GM12878 (cell line): ENCODE measurements around the gene RBMS1. TPM values are rescaled to one million over a fixed set of nuclear protein-coding genes. Genes with fewer than 3 reads are reported as not detected.

Source experiments
- ATAC-seq: fragments of 200-7000 bp; cut with Tn5 transposase; 3 replicates; pipeline ENCODE4 v1.9.1; 2020; ENCODE audit warnings: mild to moderate bottlenecking, moderate library complexity
- BruUV-seq: library from RNA; stranded (reverse); fragments of 400-500 nt; replicated peaks from 2 replicates; lab custom pipeline; 2021; lab: Mats Ljungman, UMichigan
- CTCF ChIA-PET: fragments of 300-600 bp; sonication (Branson Sonifier 250); formaldehyde crosslinking; extraction: SDS; loops from one replicate; lab custom pipeline; 2021; ENCODE audit warnings: inconsistent platforms; lab: Yijun Ruan, JAX
- POLR2A ChIA-PET: fragments of 350-600 bp; formaldehyde crosslinking; extraction: SDS; loops from one replicate; lab custom pipeline; 2021; ENCODE audit warnings: inconsistent platforms; lab: Charles Lee
- RAD21 ChIA-PET: fragments of 300-600 bp; sonication (Branson Sonifier 250); formaldehyde crosslinking; loops from one replicate; lab custom pipeline; 2023; ENCODE audit warnings: antibody characterized with exemption; ENCODE audit not compliant: unreplicated experiment; lab: Charles Lee
- SMC1A ChIA-PET: fragments of 300-600 bp; sonication (Branson Sonifier 250); formaldehyde crosslinking; loops from one replicate; lab custom pipeline; 2023; ENCODE audit not compliant: unreplicated experiment, uncharacterized antibody; lab: Charles Lee
- DNase-seq: peaks from one replicate; pipeline ENCODE4 v3.0.0-alpha.2; 2011; ENCODE audit warnings: low read depth, low spot score
- FAIRE-seq: peaks from 3 replicates; lab custom pipeline; 2011; peaks lifted over from hg19 to GRCh38; lab: Jason Lieb, UNC
- H2AFZ ChIP-seq: 2 replicates; pipeline ENCODE4 v1.6.0; 2011; ENCODE audit warnings: low read depth, low read length, control low read depth; ENCODE audit not compliant: control insufficient read depth
- H3K27ac ChIP-seq: 2 replicates; pipeline ENCODE4 v1.5.1; 2011; ENCODE audit warnings: control low read depth; ENCODE audit not compliant: control insufficient read depth, insufficient read depth
- H3K27me3 ChIP-seq, 2 experiments: replicated peaks in 1 of 2; 2 replicates each; pipeline versions ENCODE4 v1.6.0 to v1.6.1; 2011; ENCODE audit warnings: low read length in 1 of 2; ENCODE audit not compliant: control insufficient read depth in 2 of 2, insufficient read depth in 2 of 2
- H3K36me3 ChIP-seq, 2 experiments: 2 replicates each; pipeline ENCODE4 v1.5.1; 2011; ENCODE audit warnings: low read length in 1 of 2; ENCODE audit not compliant: control insufficient read depth in 2 of 2, insufficient read depth in 2 of 2
- H3K4me1 ChIP-seq: 2 replicates; pipeline ENCODE4 v1.6.1; 2011; ENCODE audit warnings: mild to moderate bottlenecking, low read length, moderate library complexity, mixed read lengths; ENCODE audit not compliant: control insufficient read depth, insufficient read depth
- H3K4me2 ChIP-seq: 2 replicates; pipeline ENCODE4 v1.6.0; 2011; ENCODE audit warnings: control low read depth; ENCODE audit not compliant: control insufficient read depth, insufficient read depth
- H3K4me3 ChIP-seq: fragments of 200-600 bp; sonication (generic); 2 replicates; pipeline ENCODE4 v1.5.1; 2016
- H3K79me2 ChIP-seq: 2 replicates; pipeline ENCODE4 v1.6.0; 2011; ENCODE audit warnings: low read length; ENCODE audit not compliant: control insufficient read depth, insufficient read depth
- H3K9ac ChIP-seq: 2 replicates; pipeline ENCODE4 v1.8.0; 2011; ENCODE audit warnings: low read length, control low read depth, mixed read lengths; ENCODE audit not compliant: control insufficient read depth, insufficient read depth
- H3K9me3 ChIP-seq: replicated peaks from 3 replicates; pipeline ENCODE4 v1.5.1; 2011; ENCODE audit warnings: mild to moderate bottlenecking, low read length; ENCODE audit not compliant: control insufficient read depth, insufficient read depth
- H4K20me1 ChIP-seq: 2 replicates; pipeline ENCODE4 v1.6.0; 2011; ENCODE audit not compliant: control insufficient read depth, insufficient read depth
- BMI1 ChIP-seq: fragments of 450-650 bp; IDR thresholded peaks from 2 replicates; pipeline ENCODE4 v1.6.1; 2016; ENCODE audit warnings: mild to moderate bottlenecking, moderate library complexity, borderline replicate concordance
- CTCF ChIP-seq, 3 experiments: IDR thresholded peaks in 2 of 3; conservative IDR thresholded peaks in 1 of 3; 2 replicates each; pipeline ENCODE4 v1.5.1; 2011; ENCODE audit warnings: low read depth in 3 of 3, low read length in 3 of 3, mild to moderate bottlenecking in 3 of 3, control low read depth in 2 of 3, moderate library complexity in 2 of 3, inconsistent platforms in 1 of 3, mixed read lengths in 1 of 3; ENCODE audit not compliant: control insufficient read depth in 2 of 3, insufficient read depth in 1 of 3; ENCODE audit errors: extremely low read depth in 1 of 3
- EGR1 ChIP-seq, 2 experiments: IDR thresholded peaks; 1 replicate in 1 of 2; 2 replicates in 1 of 2; pipeline ENCODE4 v1.6.1; 2011 to 2012; ENCODE audit warnings: low read depth in 2 of 2, low read length in 2 of 2, borderline replicate concordance in 1 of 2, mild to moderate bottlenecking in 1 of 2, moderate library complexity in 1 of 2
- NFYA ChIP-seq: IDR thresholded peaks from 2 replicates; pipeline ENCODE4 v1.6.1; 2011; ENCODE audit warnings: low read depth, mild to moderate bottlenecking, low read length, improper control_type of control experiment, borderline replicate concordance
- RBBP5 ChIP-seq: fragments of 200-600 bp; sonication (generic); conservative IDR thresholded peaks from 2 replicates; pipeline ENCODE4 v1.6.1; 2016
- USF2 ChIP-seq: IDR thresholded peaks from 2 replicates; pipeline ENCODE4 v1.6.1; 2011; ENCODE audit warnings: low read depth, low read length, improper control_type of control experiment, borderline replicate concordance
- WGBS: methylation state at CpG from one replicate; pipeline ENCODE4 v1.1.6; 2016; ENCODE audit warnings: low lambda C conversion rate; ENCODE audit not compliant: insufficient replicate concordance, insufficient coverage; ENCODE audit errors: missing lambda C conversion rate; 5-methylcytosine and 5-hydroxymethylcytosine counted together
- in situ Hi-C: fragments of 300-500 bp; cut with MboI; formaldehyde crosslinking; loops from 9 replicates; pipeline ENCODE4 v1.14.3; 2018; ENCODE audit warnings: mixed read lengths
- intact Hi-C: fragments of 100-400 bp; cut with micrococcal nuclease; formaldehyde crosslinking; loops from one replicate; pipeline ENCODE4 v1.14.2; 2022; ENCODE audit not compliant: unreplicated experiment
- polyA plus RNA-seq, 11 experiments: library from polyadenylated mRNA; depleted of rRNA in 4 of 11; unstranded in 6 of 11; stranded (reverse) in 5 of 11; fragments of >200 nt; fragmentation: Nextera tagmentation in 4 of 11; fragmentation: Illumina TruSeq in 1 of 11; extraction: Ambion mirVana in 4 of 11; extraction: Trizol in 1 of 11; gene quantifications; 1 replicate in 1 of 11; 2 replicates in 10 of 11; pipeline versions ENCODE4 v1.2.1 to v1.2.3, GENCODE V29; 2011 to 2016; ENCODE audit warnings: inconsistent platforms in 2 of 11, missing spikeins in 2 of 11, low read depth in 1 of 11
- total RNA-seq, 4 experiments: library from RNA; depleted of rRNA in 3 of 4; stranded (reverse); fragments of >200 nt in 3 of 4; fragmentation: Illumina TruSeq in 1 of 4; extraction: Trizol in 1 of 4; gene quantifications; 2 replicates each; pipeline versions ENCODE4 v1.2.1 to v1.2.3, GENCODE V29; 2013 to 2021

The RBMS1 gene
- total and polyA plus RNA-seq, 10 of the 15 experiments (the other 5 are each of a cell fraction or from before 2014, with no cell fraction given): 0.04 to 0.31 (median 0.17) TPM; not detected in 1

- ChIA-PET SMC1A (no interaction called here), POLR2A (no interaction called here), RAD21 (no interaction called here)
- in situ Hi-C loops: no loop called here
- BruUV-seq: no TSS peak
- DNase-seq: no peak
- Histone ChIP-seq H3K4me2 (no peak overlapping the region), H3K27me3 (no peaks in the 10 kb centered on the region), H3K79me2 (no peaks in the 10 kb centered on the region)
- TF ChIP-seq CTCF (IDR thresholded peaks at IDR 0.05 in 2 of 3, conservative IDR thresholded peaks at IDR 0.05 in 1 of 3; ENCODE audit: control insufficient read depth in 2 of 3, extremely low read depth in 1 of 3, insufficient read depth in 1 of 3, low read depth in 3 of 3, low read length in 3 of 3) (no peak), RBBP5 (no peak), EGR1 (IDR thresholded peaks at IDR 0.05; ENCODE audit: borderline replicate concordance in 1 of 2, low read depth in 2 of 2, low read length in 2 of 2) (no peak), NFYA (no peak), BMI1 (no peak), USF2 (no peak)
- TF ChIP-seq, all 136 proteins: peak for 0
- 31% methylated on average over 8 of the region's 8 CpGs for WGBS
- Histone ChIP-seq H3K27ac (no peak overlapping the region), H3K9ac (no peak overlapping the region), H3K36me3 (no peaks in the 10 kb centered on the region), H3K9me3 (no peaks in the 10 kb centered on the region), H3K4me1 (no peaks in the 10 kb centered on the region), H4K20me1 (no peaks in the 10 kb centered on the region), H2AFZ (no peak overlapping the region), H3K4me3 (no peak overlapping the region)
- no peak for FAIRE-seq
- intact Hi-C loops: no loop called here
- CTCF ChIA-PET: no interaction called here
- ATAC-seq: no peak
These were observed 183.3 kb downstream of the RBMS1 start for GRCh38 chr2:160310118-160310828.
